H1 (cell line): Measurements from ENCODE around the gene PLA2R1. TPM values are rescaled to one million over a fixed set of nuclear protein-coding genes. Genes with fewer than 3 reads are reported as not detected.

Source experiments
- CTCF ChIA-PET: fragments of 300-600 bp; sonication (Branson Sonifier 250); formaldehyde crosslinking; loops from one replicate; lab custom pipeline; 2021; ENCODE audit not compliant: partially characterized antibody; lab: Charles Lee
- POLR2A ChIA-PET: fragments of 300-600 bp; sonication (Branson Sonifier 250); formaldehyde crosslinking; loops from one replicate; lab custom pipeline; 2021; ENCODE audit warnings: inconsistent platforms; ENCODE audit not compliant: partially characterized antibody; lab: Charles Lee
- DNase-seq, 2 experiments: peaks; one replicate each; pipeline versions ENCODE4 v3.0.0 to v3.0.0-alpha.2; 2010 to 2022; ENCODE audit warnings: low spot score in 2 of 2, low read depth in 1 of 2, mixed read lengths in 1 of 2
- FAIRE-seq: peaks from 2 replicates; lab custom pipeline; 2011; peaks lifted over from hg19 to GRCh38; lab: Jason Lieb, UNC
- H2AFZ ChIP-seq: 2 replicates; pipeline ENCODE4 v1.8.1; 2012; ENCODE audit warnings: low read length, inconsistent platforms
- H2AK5ac ChIP-seq: 2 replicates; pipeline ENCODE4 v1.6.1; 2013; ENCODE audit warnings: low read depth, low read length
- H2BK120ac ChIP-seq: replicated peaks from 2 replicates; pipeline ENCODE3; 2013; ENCODE audit warnings: low read depth, low read length, inconsistent platforms
- H2BK12ac ChIP-seq: 2 replicates; pipeline ENCODE4 v1.6.1; 2013; ENCODE audit warnings: low read depth, low read length
- H2BK15ac ChIP-seq: 2 replicates; pipeline ENCODE4 v1.6.1; 2013; ENCODE audit warnings: low read length
- H2BK20ac ChIP-seq: 2 replicates; pipeline ENCODE4 v1.6.1; 2013; ENCODE audit warnings: low read length
- H2BK5ac ChIP-seq: 2 replicates; pipeline ENCODE4 v1.6.1; 2013; ENCODE audit warnings: low read depth, low read length
- H3K14ac ChIP-seq: 2 replicates; pipeline ENCODE4 v1.6.1; 2013; ENCODE audit warnings: inconsistent platforms; ENCODE audit not compliant: insufficient read length
- H3K18ac ChIP-seq: 2 replicates; pipeline ENCODE4 v1.6.1; 2013; ENCODE audit warnings: low read length; ENCODE audit errors: extremely low read depth
- H3K23ac ChIP-seq: 2 replicates; pipeline ENCODE4 v1.6.1; 2013; ENCODE audit warnings: inconsistent platforms; ENCODE audit not compliant: insufficient read length
- H3K23me2 ChIP-seq: 2 replicates; pipeline ENCODE4 v1.6.1; 2013; ENCODE audit warnings: low read depth, low read length
- H3K27ac ChIP-seq: 2 replicates; pipeline ENCODE4 v1.6.1; 2011; ENCODE audit warnings: low read depth, low read length, inconsistent platforms
- H3K27me3 ChIP-seq, 4 experiments: replicated peaks in 1 of 4; 1 replicate in 1 of 4; 2 replicates in 3 of 4; pipeline versions ENCODE4 v1.6.1 to v1.8.1; 2011 to 2013; ENCODE audit warnings: low read length in 3 of 4, mild to moderate bottlenecking in 3 of 4, inconsistent platforms in 2 of 4, mixed read lengths in 2 of 4, moderate library complexity in 1 of 4; ENCODE audit not compliant: control insufficient read depth in 3 of 4, insufficient read depth in 3 of 4; ENCODE audit errors: extremely low read depth in 1 of 4
- H3K36me3 ChIP-seq, 4 experiments: 2 replicates each; pipeline versions ENCODE4 v1.6.1 to v1.8.1; 2011 to 2013; ENCODE audit warnings: mild to moderate bottlenecking in 4 of 4, low read length in 3 of 4, moderate library complexity in 2 of 4, control low read depth in 1 of 4, inconsistent platforms in 1 of 4; ENCODE audit not compliant: insufficient read depth in 4 of 4, control insufficient read depth in 2 of 4
- H3K4ac ChIP-seq: replicated peaks from 2 replicates; pipeline ENCODE3; 2013; ENCODE audit warnings: low read length, low read depth, mixed read lengths, inconsistent platforms; ENCODE audit not compliant: insufficient read length
- H3K4me1 ChIP-seq, 4 experiments: replicated peaks in 1 of 4; 1 replicate in 1 of 4; 2 replicates in 3 of 4; pipeline versions ENCODE4 v1.6.1 to v1.8.1; 2011 to 2013; ENCODE audit warnings: low read length in 3 of 4, inconsistent platforms in 2 of 4, mixed read lengths in 1 of 4; ENCODE audit not compliant: insufficient read depth in 4 of 4, control insufficient read depth in 3 of 4
- H3K4me2 ChIP-seq, 2 experiments: 2 replicates each; pipeline versions ENCODE4 v1.6.1 to v1.8.1; 2011 to 2013; ENCODE audit warnings: low read depth in 2 of 2, low read length in 2 of 2, control low read depth in 1 of 2, inconsistent platforms in 1 of 2, mild to moderate bottlenecking in 1 of 2; ENCODE audit not compliant: insufficient read depth in 1 of 2
- H3K4me3 ChIP-seq, 4 experiments: fragments of 200-600, 300-600 bp in 1 of 4; sonication (generic), shearing (Covaris generic), sonication (Bioruptor Twin) in 1 of 4; 2 replicates each; pipeline versions ENCODE4 v1.5.1 to v1.8.1; 2011 to 2016; ENCODE audit warnings: low read length in 4 of 4, low read depth in 3 of 4, control low read depth in 2 of 4, inconsistent platforms in 2 of 4, mild to moderate bottlenecking in 2 of 4, mixed read lengths in 1 of 4, moderate library complexity in 1 of 4; ENCODE audit not compliant: insufficient read depth in 2 of 4; ENCODE audit errors: extremely low read depth in 1 of 4
- H3K56ac ChIP-seq: replicated peaks from 2 replicates; pipeline ENCODE3; 2013; ENCODE audit warnings: low read depth, mild to moderate bottlenecking, mixed read lengths, low read length, inconsistent platforms; ENCODE audit not compliant: insufficient read length
- H3K79me1 ChIP-seq: 2 replicates; pipeline ENCODE4 v1.6.1; 2013; ENCODE audit warnings: low read depth, low read length, control low read depth
- H3K79me2 ChIP-seq, 2 experiments: 2 replicates each; pipeline versions ENCODE4 v1.6.1 to v1.8.1; 2012 to 2013; ENCODE audit warnings: low read length in 2 of 2, mild to moderate bottlenecking in 2 of 2, inconsistent platforms in 1 of 2; ENCODE audit not compliant: insufficient read depth in 2 of 2, control insufficient read depth in 1 of 2
- H3K9ac ChIP-seq, 4 experiments: replicated peaks in 1 of 4; 1 replicate in 1 of 4; 2 replicates in 3 of 4; pipeline versions ENCODE4 v1.6.1 to v1.8.1; 2011 to 2013; ENCODE audit warnings: low read depth in 3 of 4, low read length in 3 of 4, control low read depth in 2 of 4, mild to moderate bottlenecking in 2 of 4, moderate library complexity in 2 of 4, inconsistent platforms in 1 of 4; ENCODE audit errors: extremely low read depth in 1 of 4
- H3K9me3 ChIP-seq, 2 experiments: 2 replicates each; pipeline versions ENCODE4 v1.6.1 to v1.8.1; 2012 to 2013; ENCODE audit warnings: mild to moderate bottlenecking in 2 of 2, moderate library complexity in 2 of 2, control low read depth in 1 of 2, inconsistent platforms in 1 of 2, low read depth in 1 of 2, low read length in 1 of 2, mixed read lengths in 1 of 2; ENCODE audit not compliant: insufficient read depth in 2 of 2
- H4K20me1 ChIP-seq, 2 experiments: replicated peaks in 1 of 2; 2 replicates each; pipeline versions ENCODE3 to v1.8.1; 2011 to 2013; ENCODE audit warnings: inconsistent platforms in 2 of 2, low read length in 2 of 2, mild to moderate bottlenecking in 1 of 2; ENCODE audit not compliant: insufficient read depth in 2 of 2, control insufficient read depth in 1 of 2
- H4K5ac ChIP-seq: 2 replicates; pipeline ENCODE4 v1.6.1; 2013; ENCODE audit warnings: low read length, low read depth, mixed read lengths, inconsistent platforms; ENCODE audit not compliant: insufficient read length
- H4K8ac ChIP-seq: 2 replicates; pipeline ENCODE4 v1.8.0; 2013; ENCODE audit warnings: mild to moderate bottlenecking, moderate library complexity, low read length, inconsistent platforms; ENCODE audit not compliant: insufficient read depth; ENCODE audit errors: extremely low read depth
- H4K91ac ChIP-seq: replicated peaks from 2 replicates; pipeline ENCODE3; 2013; ENCODE audit warnings: low read length, mixed read lengths, inconsistent platforms; ENCODE audit not compliant: insufficient read length
- BCL11A ChIP-seq, 2 experiments: IDR thresholded peaks; one replicate each; pipeline ENCODE4 v1.6.1; 2011; ENCODE audit warnings: low read depth in 2 of 2, low read length in 2 of 2, mild to moderate bottlenecking in 2 of 2
- CBX5 ChIP-seq: fragments of 300-800, 300-1000 bp; sonication (generic); IDR thresholded peaks from 2 replicates; pipeline ENCODE4 v1.7.1; 2016; ENCODE audit warnings: antibody characterized with exemption, low read length, low read depth
- CHD2 ChIP-seq: IDR thresholded peaks from 2 replicates; pipeline ENCODE4 v1.6.1; 2012; ENCODE audit warnings: low read length, improper control_type of control experiment
- EP300 ChIP-seq, 2 experiments: IDR thresholded peaks; 1 replicate in 1 of 2; 2 replicates in 1 of 2; pipeline ENCODE4 v1.6.1; 2011 to 2012; ENCODE audit warnings: low read depth in 2 of 2, low read length in 2 of 2, mild to moderate bottlenecking in 2 of 2, borderline replicate concordance in 1 of 2, inconsistent platforms in 1 of 2, moderate library complexity in 1 of 2
- FOSL1 ChIP-seq: IDR thresholded peaks from 2 replicates; pipeline ENCODE4 v1.6.1; 2011; ENCODE audit warnings: mild to moderate bottlenecking, low read depth, low read length, moderate library complexity; ENCODE audit not compliant: insufficient read depth
- HDAC6 ChIP-seq: IDR thresholded peaks from one replicate; pipeline ENCODE4 v1.7.1; 2012; ENCODE audit warnings: low read depth, mild to moderate bottlenecking, inconsistent platforms, low read length, moderate library complexity
- JUN ChIP-seq: IDR thresholded peaks from 2 replicates; pipeline ENCODE4 v1.6.1; 2011; ENCODE audit warnings: low read depth, mild to moderate bottlenecking, improper control_type of control experiment, low read length
- KDM1A ChIP-seq: fragments of 200-600, 300-600 bp; sonication (generic); IDR thresholded peaks from 2 replicates; pipeline ENCODE4 v1.7.1; 2016; ENCODE audit warnings: mild to moderate bottlenecking, low read length, borderline replicate concordance
- KDM5A ChIP-seq: fragments of 200-600 bp; IDR thresholded peaks from 2 replicates; pipeline ENCODE4 v1.7.1; 2012; ENCODE audit warnings: mild to moderate bottlenecking, low read length, inconsistent platforms, mixed read lengths
- POLR2AphosphoS5 ChIP-seq: IDR thresholded peaks from 2 replicates; pipeline ENCODE4 v1.6.1; 2011; ENCODE audit warnings: low read depth, low read length
- RXRA ChIP-seq: IDR thresholded peaks from 2 replicates; pipeline ENCODE4 v1.6.1; 2011; ENCODE audit warnings: low read depth, mild to moderate bottlenecking, low read length, moderate library complexity; ENCODE audit not compliant: insufficient read depth
- SIRT6 ChIP-seq: IDR thresholded peaks from one replicate; pipeline ENCODE4 v1.7.1; 2012; ENCODE audit warnings: low read length, inconsistent platforms
- polyA plus RNA-seq, 7 experiments: library from polyadenylated mRNA; depleted of rRNA in 3 of 7; stranded (reverse) in 5 of 7; unstranded in 2 of 7; fragments of >200 nt in 5 of 7; fragments of 200-250 nt in 2 of 7; gene quantifications; 1 replicate in 5 of 7; 2 replicates in 1 of 7; 4 replicates in 1 of 7; pipeline versions ENCODE4 v1.2.1 to v1.2.3, GENCODE V29; 2011 to 2013; ENCODE audit warnings: missing spikeins in 2 of 7, mixed read lengths in 2 of 7
- total RNA-seq: library from RNA; stranded (reverse); fragmentation: NEBNext Ultra II Directional; extraction: Animal tissue kit (Norgen Biotek cat#: 25700); gene quantifications from 2 replicates; pipeline ENCODE4 v1.2.1, GENCODE V29; 2021
- TF ChIP-seq, protein P1 (sequence below): IDR thresholded peaks from 2 replicates; pipeline ENCODE4 v1.6.1; 2012; ENCODE audit warnings: low read length, inconsistent platforms

Gene PLA2R1
- total and polyA plus RNA-seq, 2 of the 8 experiments (the other 6 are each of a cell fraction or from before 2014, with no cell fraction given): 0.65 to 1.5 TPM

DNA sequence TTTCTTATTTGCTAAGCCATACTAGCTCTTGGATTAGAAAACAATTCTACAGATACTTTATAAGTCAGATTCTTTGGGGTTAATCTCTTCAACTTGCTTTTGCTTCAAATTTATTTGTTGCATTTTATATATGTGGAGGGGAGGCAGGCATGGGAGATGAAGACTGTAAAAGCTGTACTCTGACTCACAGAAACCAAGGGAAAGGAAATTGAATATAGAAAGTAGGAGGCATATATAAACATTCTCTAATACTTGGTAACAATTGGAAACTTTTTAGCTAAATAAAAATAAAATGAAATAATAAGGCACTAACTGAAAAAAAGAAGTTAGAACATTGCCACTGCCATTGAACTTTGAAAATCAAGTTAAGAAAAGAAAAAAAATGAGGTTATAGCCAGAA lies 21.3 kb downstream of the PLA2R1 start:
- no peak overlapping the region for H3K4me2 ChIP-seq
- no peaks in the 10 kb centered on the region for H3K9me3 ChIP-seq
- no peak overlapping the region for H3K18ac ChIP-seq
- CTCF ChIA-PET: interaction anchor here (0.7 to 1.2 kb wide), 4 partner anchors 8 to 19 kb away, joined by 3 to 6 read pairs (median 3); no protein-coding TSS in a partner anchor
- no peaks in the 10 kb centered on the region for H3K27me3 ChIP-seq
- H4K8ac ChIP-seq: no peak overlapping the region
- no peak overlapping the region for H3K9ac ChIP-seq
- no peak overlapping the region for H3K56ac ChIP-seq
- H4K5ac ChIP-seq: no peak overlapping the region
- H3K27ac ChIP-seq: no peak overlapping the region
- H2BK5ac ChIP-seq: no peak overlapping the region
- no peaks in the 10 kb centered on the region for H3K36me3 ChIP-seq
- FAIRE-seq: no peak
- H3K23ac ChIP-seq: no peak overlapping the region
- H3K4me3 ChIP-seq: no peak overlapping the region
- no peak overlapping the region for H2BK12ac ChIP-seq
- peaks cover 0 to 14% (median 2%) of the 10 kb centered on the region in 4 experiments; a peak in 5 of 7 replicates for H3K4me1 ChIP-seq
- no peak overlapping the region for H4K91ac ChIP-seq
- H3K79me2 ChIP-seq: no peaks in the 10 kb centered on the region
- TF ChIP-seq SIRT6: no peak
- TF ChIP-seq KDM5A: no peak
- no peak for TF ChIP-seq RXRA
- no peak for TF ChIP-seq FOSL1
- TF ChIP-seq CHD2: no peak
- TF ChIP-seq HDAC6: no peak
- TF ChIP-seq, protein P1, sequence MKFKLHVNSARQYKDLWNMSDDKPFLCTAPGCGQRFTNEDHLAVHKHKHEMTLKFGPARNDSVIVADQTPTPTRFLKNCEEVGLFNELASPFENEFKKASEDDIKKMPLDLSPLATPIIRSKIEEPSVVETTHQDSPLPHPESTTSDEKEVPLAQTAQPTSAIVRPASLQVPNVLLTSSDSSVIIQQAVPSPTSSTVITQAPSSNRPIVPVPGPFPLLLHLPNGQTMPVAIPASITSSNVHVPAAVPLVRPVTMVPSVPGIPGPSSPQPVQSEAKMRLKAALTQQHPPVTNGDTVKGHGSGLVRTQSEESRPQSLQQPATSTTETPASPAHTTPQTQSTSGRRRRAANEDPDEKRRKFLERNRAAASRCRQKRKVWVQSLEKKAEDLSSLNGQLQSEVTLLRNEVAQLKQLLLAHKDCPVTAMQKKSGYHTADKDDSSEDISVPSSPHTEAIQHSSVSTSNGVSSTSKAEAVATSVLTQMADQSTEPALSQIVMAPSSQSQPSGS: no peak
- TF ChIP-seq JUN: no peak
- TF ChIP-seq KDM1A: no peak
- no peak for TF ChIP-seq POLR2AphosphoS5
- no peak for TF ChIP-seq CBX5
- TF ChIP-seq BCL11A (IDR thresholded peaks at IDR 0.05; ENCODE audit: low read depth in 2 of 2, low read length in 2 of 2): no peak
- TF ChIP-seq EP300 (IDR thresholded peaks at IDR 0.05; ENCODE audit: borderline replicate concordance in 1 of 2, low read depth in 2 of 2, low read length in 2 of 2): no peak
- TF ChIP-seq, all 59 proteins: peak for 0
- Histone ChIP-seq H3K23me2 (no peaks in the 10 kb centered on the region; the same call in 1 of the 2 replicates), H2BK20ac (no peak overlapping the region), H3K79me1 (no peaks in the 10 kb centered on the region), H2BK120ac (no peak overlapping the region), H4K20me1 (no peaks in the 10 kb centered on the region), H2BK15ac (no peak overlapping the region), H2AK5ac (no peak overlapping the region), H2AFZ (no peak overlapping the region), H3K14ac (no peak overlapping the region), H3K4ac (no peak overlapping the region)
- DNase-seq: no peak
- POLR2A ChIA-PET: no interaction called here
